Loucy (cell line): ENCODE data around the gene C17orf50.

Source experiments
- H2AFZ ChIP-seq: fragments of 200-600 bp; sonication (generic); 2 replicates; pipeline ENCODE4 v1.6.0; 2016; ENCODE audit warnings: antibody characterized with exemption, mild to moderate bottlenecking, low read length, moderate library complexity
- H3F3A ChIP-seq: fragments of 200-600 bp; 2 replicates; pipeline ENCODE4 v1.6.0; 2016; ENCODE audit warnings: antibody characterized with exemption, low read depth, mild to moderate bottlenecking
- H3K27me3 ChIP-seq: fragments of 200-600 bp; sonication (generic); 2 replicates; pipeline ENCODE4 v1.6.1; 2014; ENCODE audit warnings: low read length, mild to moderate bottlenecking; ENCODE audit not compliant: insufficient read depth, poor library complexity, severe bottlenecking
- H3K36me3 ChIP-seq: fragments of 200-600 bp; sonication (generic); 2 replicates; pipeline ENCODE4 v1.6.1; 2016; ENCODE audit warnings: low read length; ENCODE audit not compliant: insufficient read depth
- H3K4me1 ChIP-seq: fragments of 200-600 bp; sonication (generic); 2 replicates; pipeline ENCODE4 v1.5.1; 2014; ENCODE audit warnings: low read length, mild to moderate bottlenecking; ENCODE audit not compliant: insufficient read depth, poor library complexity, severe bottlenecking
- H3K4me2 ChIP-seq: fragments of 200-600 bp; sonication (generic); 2 replicates; pipeline ENCODE4 v1.6.0; 2014; ENCODE audit warnings: antibody characterized with exemption, low read length, low read depth, mild to moderate bottlenecking; ENCODE audit not compliant: poor library complexity, severe bottlenecking
- H3K4me3 ChIP-seq: fragments of 200-600 bp; sonication (generic); 2 replicates; pipeline ENCODE4 v1.5.1; 2014; ENCODE audit warnings: low read length, mild to moderate bottlenecking, mixed read lengths; ENCODE audit not compliant: poor library complexity, severe bottlenecking
- H3K79me2 ChIP-seq: fragments of 200-600 bp; sonication (generic); 2 replicates; pipeline ENCODE4 v1.6.1; 2014; ENCODE audit warnings: low read length; ENCODE audit not compliant: insufficient read depth
- H3K9ac ChIP-seq: fragments of 200-600 bp; sonication (generic); 2 replicates; pipeline ENCODE4 v1.6.0; 2014; ENCODE audit warnings: mild to moderate bottlenecking, low read depth, low read length, moderate library complexity; ENCODE audit not compliant: poor library complexity, severe bottlenecking
- H3K9me2 ChIP-seq: fragments of 200-600 bp; sonication (generic); replicated peaks from 2 replicates; pipeline ENCODE4 v1.6.1; 2016; ENCODE audit warnings: low read depth, low read length, mixed read lengths
- H3K9me3 ChIP-seq: fragments of 200-600 bp; sonication (generic); 2 replicates; pipeline ENCODE4 v1.6.1; 2014; ENCODE audit warnings: mild to moderate bottlenecking, antibody characterized with exemption, low read length, low read depth; ENCODE audit not compliant: insufficient read depth
- H4K20me1 ChIP-seq: fragments of 200-600 bp; sonication (generic); 2 replicates; pipeline ENCODE4 v1.6.0; 2014; ENCODE audit warnings: antibody characterized with exemption, low read length, mild to moderate bottlenecking; ENCODE audit not compliant: insufficient read depth, poor library complexity, severe bottlenecking
- CTCF ChIP-seq: fragments of 200-600 bp; sonication (generic); conservative IDR thresholded peaks from 2 replicates; pipeline ENCODE4 v1.5.1; 2014; ENCODE audit warnings: mild to moderate bottlenecking, antibody characterized with exemption, low read length
- EZH2phosphoT487 ChIP-seq: fragments of 200-600 bp; IDR thresholded peaks from 2 replicates; pipeline ENCODE4 v1.6.1; 2018; ENCODE audit warnings: antibody characterized with exemption, mild to moderate bottlenecking, moderate library complexity, borderline replicate concordance

C17orf50 gene

GRCh38 chr17:35726953-35727460 is 33.7 kb upstream of the C17orf50 start:
- no peaks in the 10 kb centered on the region for H3K4me1 ChIP-seq
- H3K36me3 ChIP-seq: peaks cover 28% of the 10 kb centered on the region; the same call in 1 of the 2 replicates
- H3K27me3 ChIP-seq: no peaks in the 10 kb centered on the region
- H3K4me2 ChIP-seq: no peak overlapping the region
- no peaks in the 10 kb centered on the region for H3K79me2 ChIP-seq
- no peaks in the 10 kb centered on the region for H3K9me2 ChIP-seq
- no peak overlapping the region for H3K4me3 ChIP-seq
- H3K9me3 ChIP-seq: no peaks in the 10 kb centered on the region
- TF ChIP-seq EZH2phosphoT487 (no peak), CTCF (no peak)
- no peaks in the 10 kb centered on the region for H4K20me1 ChIP-seq
- H3F3A ChIP-seq: no peaks in the 10 kb centered on the region
- H3K9ac ChIP-seq: no peak overlapping the region
- no peak overlapping the region for H2AFZ ChIP-seq

- Histone ChIP-seq H3K27me3 (no peaks in the 10 kb centered on the region), H3K9ac (no peak overlapping the region), H3K9me2 (no peaks in the 10 kb centered on the region), H3F3A (no peaks in the 10 kb centered on the region), H3K36me3 (peaks cover 28% of the 10 kb centered on the region; the same call in 1 of the 2 replicates), H3K4me1 (no peaks in the 10 kb centered on the region), H3K79me2 (no peaks in the 10 kb centered on the region), H4K20me1 (no peaks in the 10 kb centered on the region), H3K4me3 (no peak overlapping the region), H2AFZ (no peak overlapping the region), H3K9me3 (no peaks in the 10 kb centered on the region), H3K4me2 (no peak overlapping the region)
- TF ChIP-seq CTCF (no peak), EZH2phosphoT487 (no peak)
These were observed 33.1 kb upstream of the C17orf50 start for GRCh38 chr17:35727635-35728034.

GRCh38 chr17:35728551-35728950 is 32.1 kb upstream of the C17orf50 start:
- no peaks in the 10 kb centered on the region for H3K27me3 ChIP-seq
- H3K4me2 ChIP-seq: no peak overlapping the region
- no peak for TF ChIP-seq CTCF
- TF ChIP-seq EZH2phosphoT487: no peak
- no peak overlapping the region for H2AFZ ChIP-seq
- H3K4me1 ChIP-seq: no peaks in the 10 kb centered on the region
- H3K4me3 ChIP-seq: no peak overlapping the region
- H3K9ac ChIP-seq: no peak overlapping the region
- peaks cover 21% of the 10 kb centered on the region; the same call in 1 of the 2 replicates for H3K36me3 ChIP-seq
- no peaks in the 10 kb centered on the region for H4K20me1 ChIP-seq
- H3F3A ChIP-seq: no peaks in the 10 kb centered on the region
- H3K79me2 ChIP-seq: no peaks in the 10 kb centered on the region
- H3K9me2 ChIP-seq: no peaks in the 10 kb centered on the region
- H3K9me3 ChIP-seq: no peaks in the 10 kb centered on the region
